CD8-positive, alpha-beta memory T cell (primary cell): ENCODE data around the gene MUC5B. TPM values are rescaled to one million over a fixed set of nuclear protein-coding genes. Genes with fewer than 3 reads are reported as not detected.

Source experiments
- CTCF ChIA-PET: fragments of 350-600 bp; sonication (Branson Sonifier 250); formaldehyde crosslinking; loops from one replicate; lab custom pipeline; 2021; ENCODE audit warnings: antibody characterized with exemption; lab: Charles Lee
- POLR2A ChIA-PET: fragments of 350-600 bp; sonication (Branson Sonifier 250); formaldehyde crosslinking; loops from one replicate; lab custom pipeline; 2021; ENCODE audit warnings: antibody characterized with exemption; lab: Charles Lee
- DNase-seq, 5 donors: peaks; one replicate each; pipeline versions ENCODE4 v3.0.0 to v3.0.0-alpha.2; 2020 to 2022; ENCODE audit warnings: mixed read lengths in 1 of 5
- H3K27ac ChIP-seq: one replicate; pipeline ENCODE4 v1.7.0; 2013; ENCODE audit warnings: low read depth, mild to moderate bottlenecking, low read length, moderate library complexity
- H3K27me3 ChIP-seq: 2 replicates; pipeline ENCODE4 v1.7.0; 2013; ENCODE audit warnings: low read length, mild to moderate bottlenecking; ENCODE audit not compliant: insufficient read depth, poor library complexity, severe bottlenecking
- H3K36me3 ChIP-seq: 2 replicates; pipeline ENCODE4 v1.7.0; 2013; ENCODE audit warnings: mild to moderate bottlenecking, low read length, moderate library complexity; ENCODE audit not compliant: insufficient read depth
- H3K4me1 ChIP-seq: 2 replicates; pipeline ENCODE4 v1.7.0; 2013; ENCODE audit warnings: mild to moderate bottlenecking, low read length, moderate library complexity; ENCODE audit not compliant: insufficient read depth
- H3K4me3 ChIP-seq: 2 replicates; pipeline ENCODE4 v1.7.0; 2013; ENCODE audit warnings: mild to moderate bottlenecking, low read length
- H3K9me3 ChIP-seq: 2 replicates; pipeline ENCODE4 v1.7.0; 2013; ENCODE audit warnings: mild to moderate bottlenecking, low read length
- H3K27ac Mint-ChIP-seq, 8 donors: one replicate each; pipeline ENCODE4 v1.8.0; 2020 to 2021; ENCODE audit warnings: mixed read lengths in 8 of 8, mild to moderate bottlenecking in 6 of 8, inconsistent platforms in 3 of 8, moderate library complexity in 3 of 8
- H3K27me3 Mint-ChIP-seq, 2 donors: one replicate each; pipeline ENCODE4 v1.8.0; 2020 to 2021; ENCODE audit warnings: mixed read lengths in 2 of 2, mild to moderate bottlenecking in 1 of 2, moderate library complexity in 1 of 2
- H3K36me3 Mint-ChIP-seq, 3 donors: one replicate each; pipeline ENCODE4 v1.8.0; 2020 to 2021; ENCODE audit warnings: mixed read lengths in 3 of 3, inconsistent platforms in 1 of 3, mild to moderate bottlenecking in 1 of 3
- H3K4me1 Mint-ChIP-seq, 3 donors: one replicate each; pipeline ENCODE4 v1.8.0; 2020 to 2021; ENCODE audit warnings: mixed read lengths in 3 of 3, inconsistent platforms in 1 of 3, mild to moderate bottlenecking in 1 of 3
- H3K4me3 Mint-ChIP-seq, 7 donors: one replicate each; pipeline ENCODE4 v1.8.0; 2020 to 2021; ENCODE audit warnings: mixed read lengths in 7 of 7, mild to moderate bottlenecking in 6 of 7, moderate library complexity in 4 of 7, inconsistent platforms in 2 of 7
- H3K9me3 Mint-ChIP-seq, 5 donors: one replicate each; pipeline ENCODE4 v1.8.0; 2020 to 2022; ENCODE audit warnings: mixed read lengths in 5 of 5, mild to moderate bottlenecking in 3 of 5, moderate library complexity in 2 of 5, inconsistent platforms in 1 of 5
- polyA plus RNA-seq: library from polyadenylated mRNA; unstranded; fragments of 300-500 nt; fragmentation: Illumina TruSeq; gene quantifications from one replicate; pipeline ENCODE4 v1.2.3, GENCODE V29; 2021
- total RNA-seq, 2 experiments: library from RNA; stranded (reverse); gene quantifications; one replicate each; pipeline ENCODE4 v1.2.3, GENCODE V29; 2021

The MUC5B gene
- total and polyA plus RNA-seq, 3 experiments from 2014 or later = not detected

DNA sequence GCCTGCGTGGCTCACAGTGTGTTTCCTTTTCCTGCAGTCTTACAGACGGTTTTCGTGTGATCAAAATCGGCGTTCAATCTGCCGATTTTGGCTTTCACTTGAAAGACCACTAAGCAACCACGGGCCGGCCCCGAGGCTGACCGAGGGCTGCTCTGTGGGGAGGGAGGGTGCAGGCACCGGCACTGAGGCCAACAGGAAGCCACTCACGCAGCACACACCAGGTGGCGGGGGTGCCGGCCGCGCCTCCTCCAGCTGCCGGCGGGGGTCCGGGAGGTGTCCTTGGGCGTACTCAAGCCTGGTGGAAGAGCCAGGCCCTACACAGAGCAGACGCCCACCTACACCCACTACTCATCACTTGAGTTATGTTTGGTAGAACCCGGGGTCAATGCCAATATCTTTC is 72.2 kb downstream of the MUC5B start:
- Mint-ChIP-seq H3K36me3 (peaks cover 0 to 56% (median 6%) of the 10 kb centered on the region in 3 donors), H3K27ac (no peak overlapping the region), H3K4me1 (peaks cover 8 to 14% (median 10%) of the 10 kb centered on the region in 3 donors), H3K27me3 (no peaks in the 10 kb centered on the region), H3K4me3 (no peak overlapping the region), H3K9me3 (no peaks in the 10 kb centered on the region)
- peaks cover 16% of the 10 kb centered on the region for H3K36me3 ChIP-seq
- H3K4me1 ChIP-seq = no peaks in the 10 kb centered on the region
- no peak for DNase-seq
- H3K27me3 ChIP-seq = no peaks in the 10 kb centered on the region
- CTCF ChIA-PET = no interaction called here
- H3K9me3 ChIP-seq = no peaks in the 10 kb centered on the region
- no peak overlapping the region for H3K27ac ChIP-seq
- H3K4me3 ChIP-seq = no peak overlapping the region
- POLR2A ChIA-PET = no interaction called here

DNA sequence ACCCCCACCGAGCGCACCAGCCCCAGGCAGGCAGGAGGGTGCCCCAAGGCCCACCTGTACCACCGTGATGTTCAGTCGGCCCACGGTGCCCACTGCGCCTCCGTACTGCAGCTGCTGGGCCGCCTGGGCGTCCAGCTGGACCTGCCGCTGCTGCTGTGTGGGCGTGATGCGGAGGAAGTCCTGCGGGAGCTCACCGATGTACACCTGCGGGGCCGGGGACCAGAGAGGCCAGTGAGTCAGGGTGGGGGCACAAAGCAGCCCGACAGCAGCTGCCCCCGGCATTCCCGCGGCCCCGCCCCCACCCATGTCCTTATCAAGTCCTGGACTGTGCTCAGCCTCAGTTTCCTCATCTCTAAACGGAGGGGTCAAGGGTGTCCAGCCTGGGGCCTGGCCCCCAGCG is 72.7 kb downstream of the MUC5B start:
- H3K27ac Mint-ChIP-seq = no peak overlapping the region
- no peaks in the 10 kb centered on the region for H3K9me3 ChIP-seq
- no peak overlapping the region for H3K4me3 ChIP-seq
- no peaks in the 10 kb centered on the region for H3K9me3 Mint-ChIP-seq
- peaks cover 0 to 55% (median 6%) of the 10 kb centered on the region in 3 donors for H3K36me3 Mint-ChIP-seq
- H3K27me3 ChIP-seq = no peaks in the 10 kb centered on the region
- no peaks in the 10 kb centered on the region for H3K27me3 Mint-ChIP-seq
- no peak overlapping the region for H3K4me3 Mint-ChIP-seq
- POLR2A ChIA-PET = no interaction called here
- H3K36me3 ChIP-seq = peaks cover 11% of the 10 kb centered on the region
- no peaks in the 10 kb centered on the region for H3K4me1 ChIP-seq
- H3K27ac ChIP-seq = no peak overlapping the region
- DNase-seq = no peak
- peaks cover 10 to 19% (median 15%) of the 10 kb centered on the region in 3 donors for H3K4me1 Mint-ChIP-seq
- CTCF ChIA-PET = no interaction called here

- no peaks in the 10 kb centered on the region for H3K9me3 Mint-ChIP-seq
- Histone ChIP-seq H3K4me1 (no peaks in the 10 kb centered on the region), H3K9me3 (no peaks in the 10 kb centered on the region), H3K27ac (no peak overlapping the region), H3K4me3 (no peak overlapping the region), H3K27me3 (no peaks in the 10 kb centered on the region), H3K36me3 (peaks cover 7% of the 10 kb centered on the region)
- H3K27me3 Mint-ChIP-seq = no peaks in the 10 kb centered on the region
- H3K36me3 Mint-ChIP-seq = peaks cover 0 to 52% (median 6%) of the 10 kb centered on the region in 3 donors
- H3K4me1 Mint-ChIP-seq = peaks cover 10 to 19% (median 15%) of the 10 kb centered on the region in 3 donors
- POLR2A ChIA-PET = no interaction called here
- no peak overlapping the region for H3K4me3 Mint-ChIP-seq
- no peak overlapping the region for H3K27ac Mint-ChIP-seq
- CTCF ChIA-PET = no interaction called here
- DNase-seq = no peak
Observed at GRCh38 chr11:1296287-1296686, 73.4 kb downstream of the MUC5B start.

DNA sequence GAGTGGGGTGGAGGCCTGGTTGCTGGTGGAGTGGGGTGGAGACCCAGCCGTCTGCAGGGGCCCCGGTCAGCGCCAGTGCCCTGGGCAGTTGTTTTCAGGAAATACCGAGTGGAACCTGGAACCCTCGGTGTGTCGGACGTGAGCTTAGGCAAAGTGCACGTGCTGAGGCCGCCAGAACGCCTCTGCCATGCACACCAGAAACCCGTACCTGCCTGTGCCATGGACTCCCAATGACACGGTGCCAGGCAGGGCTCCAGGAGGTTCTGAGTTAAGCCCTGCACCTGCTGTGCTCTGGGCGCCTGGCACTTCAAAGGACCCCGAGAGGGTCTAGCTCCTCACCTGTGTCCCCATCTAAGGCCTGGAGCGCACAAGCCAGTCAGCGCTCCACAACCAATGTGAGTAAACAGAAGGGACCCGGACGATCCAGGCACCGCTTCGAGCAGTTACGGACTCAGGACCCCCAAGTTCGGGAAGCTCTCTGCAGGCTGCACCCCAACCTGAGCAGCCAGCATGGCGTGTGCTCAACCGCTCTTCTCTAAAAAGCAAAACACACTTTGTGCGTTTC is 74.2 kb downstream of the MUC5B start:
- ChIA-PET CTCF (no interaction called here), POLR2A (no interaction called here)
- H3K9me3 Mint-ChIP-seq = no peaks in the 10 kb centered on the region
- no peak overlapping the region for H3K4me3 ChIP-seq
- H3K27ac Mint-ChIP-seq = no peak overlapping the region
- DNase-seq = no peak
- peaks cover 7% of the 10 kb centered on the region for H3K36me3 ChIP-seq
- H3K36me3 Mint-ChIP-seq = peaks cover 0 to 52% (median 6%) of the 10 kb centered on the region in 3 donors
- no peak overlapping the region for H3K27ac ChIP-seq
- no peak overlapping the region for H3K4me3 Mint-ChIP-seq
- no peaks in the 10 kb centered on the region for H3K9me3 ChIP-seq
- H3K4me1 ChIP-seq = no peaks in the 10 kb centered on the region
- H3K27me3 Mint-ChIP-seq = no peaks in the 10 kb centered on the region
- H3K4me1 Mint-ChIP-seq = peaks cover 13 to 25% (median 15%) of the 10 kb centered on the region in 3 donors
- H3K27me3 ChIP-seq = no peaks in the 10 kb centered on the region

GRCh38 chr11:1297576-1298473 is 75.0 kb downstream of the MUC5B start:
- peaks cover 10 to 32% (median 11%) of the 10 kb centered on the region in 3 donors for H3K4me1 Mint-ChIP-seq
- Histone ChIP-seq H3K4me1 (no peaks in the 10 kb centered on the region), H3K4me3 (no peak overlapping the region), H3K9me3 (no peaks in the 10 kb centered on the region), H3K36me3 (peaks cover 7% of the 10 kb centered on the region), H3K27me3 (no peaks in the 10 kb centered on the region), H3K27ac (no peak overlapping the region)
- CTCF ChIA-PET = no interaction called here
- H3K27ac Mint-ChIP-seq = no peak overlapping the region
- POLR2A ChIA-PET = no interaction called here
- no peaks in the 10 kb centered on the region for H3K9me3 Mint-ChIP-seq
- H3K4me3 Mint-ChIP-seq = no peak overlapping the region
- DNase-seq = no peak
- H3K27me3 Mint-ChIP-seq = no peaks in the 10 kb centered on the region
- H3K36me3 Mint-ChIP-seq = peaks cover 0 to 46% (median 1%) of the 10 kb centered on the region in 3 donors

DNA sequence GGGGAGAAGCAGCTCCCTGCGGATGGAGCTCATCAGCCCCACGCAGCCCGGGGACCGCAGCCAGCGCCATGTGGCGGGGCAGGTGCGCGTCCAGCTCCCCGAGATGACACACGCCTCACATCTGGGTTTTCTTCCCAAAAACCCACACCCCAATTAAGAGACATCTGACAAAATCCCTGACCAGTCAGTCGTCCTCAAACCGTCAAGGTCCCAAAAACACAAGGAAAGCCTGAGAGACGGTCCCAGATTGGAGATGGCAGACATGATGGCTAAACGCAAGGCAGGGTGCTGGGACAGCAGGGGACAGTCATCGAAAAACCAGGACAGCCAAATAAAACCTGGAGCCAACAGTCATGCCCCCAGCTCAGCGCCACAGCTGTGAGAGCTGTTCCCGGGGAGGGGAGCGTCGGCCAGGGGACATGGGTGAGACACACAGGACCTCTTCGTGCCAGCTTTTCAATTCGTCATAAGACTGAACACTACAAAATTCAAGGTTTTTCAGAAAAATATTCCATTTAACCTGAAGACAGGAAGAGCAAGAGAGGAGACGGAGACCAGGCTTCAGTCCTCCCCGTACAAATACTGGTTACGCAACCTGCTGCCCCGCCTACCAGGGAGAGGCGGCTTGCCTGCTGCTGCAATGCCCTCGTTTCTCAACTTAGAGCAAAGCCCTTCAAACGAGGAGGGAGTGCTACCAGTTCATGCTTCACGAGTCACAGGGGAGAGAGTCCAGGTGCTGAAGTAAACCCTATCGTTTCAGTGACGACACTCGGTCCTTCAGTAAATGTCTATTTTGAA is 76.0 kb downstream of the MUC5B start:
- Mint-ChIP-seq H3K9me3 (no peaks in the 10 kb centered on the region), H3K27ac (no peak overlapping the region), H3K36me3 (peaks cover 0 to 44% (median 1%) of the 10 kb centered on the region in 3 donors), H3K4me1 (peaks cover 11 to 40% (median 13%) of the 10 kb centered on the region in 3 donors), H3K4me3 (no peak overlapping the region), H3K27me3 (no peaks in the 10 kb centered on the region)
- ChIA-PET POLR2A (no interaction called here), CTCF (no interaction called here)
- Histone ChIP-seq H3K4me1 (no peaks in the 10 kb centered on the region), H3K9me3 (no peaks in the 10 kb centered on the region), H3K4me3 (no peak overlapping the region), H3K36me3 (peaks cover 7% of the 10 kb centered on the region), H3K27ac (no peak overlapping the region), H3K27me3 (no peaks in the 10 kb centered on the region)
- no peak for DNase-seq

- H3K27ac ChIP-seq = no peak overlapping the region
- peaks cover 7% of the 10 kb centered on the region for H3K36me3 ChIP-seq
- no peak overlapping the region for H3K4me3 ChIP-seq
- no peak overlapping the region for H3K4me3 Mint-ChIP-seq
- ChIA-PET CTCF (no interaction called here), POLR2A (no interaction called here)
- no peaks in the 10 kb centered on the region for H3K9me3 Mint-ChIP-seq
- H3K4me1 ChIP-seq = no peaks in the 10 kb centered on the region
- DNase-seq = no peak
- peak overlapping the region in 1 of 8 donors; percentile 40 for H3K27ac Mint-ChIP-seq
- H3K27me3 Mint-ChIP-seq = no peaks in the 10 kb centered on the region
- H3K36me3 Mint-ChIP-seq = peaks cover 0 to 46% (median 2%) of the 10 kb centered on the region in 3 donors
- no peaks in the 10 kb centered on the region for H3K9me3 ChIP-seq
- H3K4me1 Mint-ChIP-seq = peaks cover 15 to 46% (median 17%) of the 10 kb centered on the region in 3 donors
- no peaks in the 10 kb centered on the region for H3K27me3 ChIP-seq
Observed at GRCh38 chr11:1299621-1300020, 76.8 kb downstream of the MUC5B start.
